ENCODE results near the gene OR2V2.
"Not testable (repeated sequence)": the region's sequence is repeated elsewhere in the genome, so short reads cannot be mapped to it uniquely, and the experiment has no call there.

The OR2V2 gene

DNA sequence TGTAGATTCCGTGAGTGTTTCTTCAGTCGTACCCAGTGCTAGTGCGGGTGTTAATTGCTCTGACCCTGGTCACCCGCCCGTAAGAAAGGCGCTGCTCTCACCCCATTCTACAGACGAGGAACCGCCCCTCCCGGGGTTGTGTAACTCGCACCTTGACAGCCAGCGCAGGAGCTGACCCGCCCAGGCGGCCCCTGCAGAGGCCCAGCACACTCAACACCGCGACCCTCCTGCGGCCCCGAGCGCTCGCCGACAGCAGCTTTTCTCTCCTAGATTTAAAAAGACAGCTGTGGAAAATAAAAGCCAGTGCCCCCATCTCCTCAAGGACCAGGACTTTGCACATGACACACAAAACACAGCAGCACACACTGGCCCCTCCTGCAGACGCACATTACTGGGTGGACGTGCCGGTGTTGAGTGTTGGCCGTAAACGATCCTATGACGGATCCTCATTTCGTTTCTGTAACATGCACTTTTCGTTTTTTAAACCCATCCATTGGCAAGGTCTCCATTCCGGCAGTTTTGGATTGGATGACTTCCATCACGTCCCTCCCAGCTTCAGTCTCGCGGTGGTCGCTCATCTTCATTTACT is 22.9 kb downstream of the OR2V2 start:
- no peak for DNase-seq

DNA sequence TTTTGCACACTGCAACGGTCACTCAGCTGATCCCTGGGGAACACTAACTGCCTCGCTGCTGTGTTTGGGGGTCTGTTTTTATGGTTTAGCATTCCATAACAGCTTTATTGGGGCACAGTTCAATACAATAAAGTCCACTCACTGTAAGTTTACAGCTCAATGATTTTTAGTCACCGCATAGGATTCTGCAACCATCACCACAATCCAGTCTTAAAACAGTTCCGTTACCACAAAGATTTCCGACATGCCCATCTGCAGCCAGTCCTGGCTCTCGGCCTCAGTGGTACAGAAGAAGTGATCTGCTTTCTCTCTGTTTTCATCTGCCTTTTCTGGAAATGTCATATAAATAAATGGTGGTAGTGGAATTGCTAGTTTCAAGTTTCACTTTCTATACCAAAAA is 23.6 kb downstream of the OR2V2 start:
- DNase-seq = no peak

DNA sequence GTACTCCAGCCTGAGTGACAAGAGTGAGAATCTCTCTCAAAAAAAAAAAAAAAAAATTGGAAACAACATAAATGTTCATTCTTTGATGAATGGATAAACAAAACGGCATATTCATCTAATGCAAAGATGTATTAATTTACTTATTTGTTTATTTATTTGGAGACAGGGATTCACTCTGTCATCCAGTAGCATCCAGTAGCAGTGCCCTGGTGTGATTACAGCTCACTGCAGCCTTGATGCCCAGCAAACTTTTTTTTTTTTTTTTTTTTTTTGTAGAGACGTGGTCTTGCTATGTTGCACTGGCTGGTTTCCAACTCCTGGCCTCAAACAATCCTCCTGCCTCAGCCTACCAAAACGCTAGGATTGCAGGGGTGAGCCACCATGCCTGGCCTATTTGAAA is 24.4 kb downstream of the OR2V2 start:
- DNase-seq = no peak

DNA sequence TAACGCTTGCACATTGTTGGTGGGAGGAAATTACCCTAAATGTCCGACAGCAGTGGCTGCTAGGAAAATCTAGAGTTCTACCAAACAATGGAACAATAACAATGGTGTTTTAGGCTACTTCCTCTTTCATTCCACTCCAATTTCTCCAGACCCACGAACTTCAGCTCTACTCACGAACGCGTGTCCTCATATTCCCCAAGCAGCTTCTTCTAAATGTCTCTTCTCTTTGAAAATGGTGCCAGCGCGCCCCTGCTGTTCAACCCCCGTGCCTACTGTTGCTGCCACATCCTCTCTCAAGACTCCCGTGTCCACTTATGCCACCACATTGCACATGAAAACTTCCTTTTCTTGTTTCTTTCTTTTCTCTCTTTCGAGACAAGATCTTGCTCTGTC is 25.6 kb downstream of the OR2V2 start:
- DNase-seq = peak in 1 of 2 donors; percentile 75

DNA sequence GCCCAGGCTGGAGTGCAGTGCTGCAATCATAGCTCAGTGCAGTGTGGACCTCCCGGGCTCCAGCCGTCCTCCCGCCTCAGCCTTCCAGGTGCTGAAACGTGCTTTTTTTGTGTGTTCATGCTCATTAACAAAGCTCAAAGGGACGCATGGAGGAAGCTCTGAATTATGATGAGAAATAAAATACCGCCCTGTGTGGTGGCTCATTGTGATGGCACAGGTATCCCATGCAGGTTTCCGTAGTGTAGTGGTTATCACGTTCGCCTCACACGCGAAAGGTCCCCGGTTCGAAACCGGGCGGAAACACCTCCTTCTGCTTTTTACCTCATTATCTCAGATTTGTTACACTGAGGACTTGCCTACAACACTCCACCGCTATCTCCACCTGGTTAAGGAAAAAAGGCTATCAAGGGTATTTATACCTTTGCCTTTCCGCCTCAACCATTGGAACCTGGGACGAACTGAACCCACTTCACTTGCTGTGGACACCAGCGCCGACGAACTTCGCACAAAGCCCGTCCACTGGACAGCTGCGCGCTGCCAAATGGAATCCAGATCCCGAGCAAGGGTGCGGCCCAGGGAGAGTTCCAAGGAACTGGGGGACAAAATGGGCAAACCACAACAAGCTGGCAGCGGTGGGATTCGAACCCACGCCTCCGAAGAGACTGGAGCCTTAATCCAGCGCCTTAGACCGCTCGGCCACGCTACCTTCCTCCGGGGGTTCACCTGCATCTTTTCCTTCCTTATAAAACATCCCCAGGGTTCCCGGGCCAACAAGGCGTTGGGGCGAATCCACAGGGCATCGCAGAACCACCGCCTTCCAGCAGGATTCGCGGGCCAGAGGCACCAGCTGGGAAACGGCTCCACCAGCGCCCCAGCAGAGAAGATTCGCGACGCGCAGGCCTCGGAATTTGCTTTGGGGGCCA is 26.3 kb downstream of the OR2V2 start:
- DNase-seq = peak; percentile 67 to 75

DNA sequence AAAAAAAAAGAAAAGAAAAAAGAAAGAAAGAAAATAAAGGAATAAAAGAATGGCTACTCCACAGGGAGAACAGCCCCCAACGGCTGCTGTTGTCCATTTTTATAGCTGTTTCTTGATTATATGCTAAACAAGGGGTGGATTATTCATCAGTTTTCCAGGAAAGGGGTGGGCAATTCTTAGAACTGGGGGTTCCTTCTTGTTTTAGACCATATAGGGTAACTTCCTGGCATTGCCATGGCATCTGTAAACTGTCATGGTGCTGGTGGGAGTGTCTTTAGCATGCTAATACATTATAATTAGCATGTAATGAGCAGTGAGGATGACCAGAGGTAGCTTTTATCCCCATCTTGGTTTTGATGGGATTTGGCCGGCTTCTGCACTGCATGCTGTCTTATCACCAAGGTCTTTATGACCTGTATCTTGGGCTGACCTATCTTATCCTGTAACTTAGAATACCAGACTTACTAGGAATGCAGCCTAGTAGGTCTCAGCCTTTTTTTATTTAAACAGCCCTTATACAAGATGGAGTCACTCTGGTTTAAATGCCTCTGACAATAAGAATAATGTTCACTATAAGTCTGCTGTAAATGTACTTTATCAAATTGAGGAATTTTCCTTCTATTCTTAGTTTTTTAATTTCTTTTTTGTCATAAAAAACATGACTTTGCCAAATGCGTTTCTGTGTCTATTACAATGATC is 29.0 kb downstream of the OR2V2 start:
- DNase-seq = no peak

DNA sequence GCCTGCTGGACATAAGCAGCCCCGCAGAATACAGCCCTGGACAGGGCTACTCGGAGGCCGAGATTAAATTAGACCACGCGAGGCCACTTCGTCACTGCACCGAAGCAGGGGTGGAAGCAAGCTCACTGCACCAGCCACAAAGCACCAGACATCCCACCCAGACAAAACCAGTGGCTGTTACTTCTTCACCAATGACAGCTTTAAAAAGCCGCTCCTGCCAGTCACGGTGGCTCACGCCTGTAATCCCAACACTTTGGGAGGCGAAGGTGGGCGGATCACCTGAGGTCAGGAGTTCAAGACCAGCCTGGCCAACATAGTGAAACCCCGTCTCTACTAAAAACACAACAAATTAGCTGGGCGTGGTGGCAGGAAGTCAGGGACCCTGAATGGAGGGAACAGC is 30.2 kb downstream of the OR2V2 start:
- not testable (repeated sequence) for DNase-seq

DNA sequence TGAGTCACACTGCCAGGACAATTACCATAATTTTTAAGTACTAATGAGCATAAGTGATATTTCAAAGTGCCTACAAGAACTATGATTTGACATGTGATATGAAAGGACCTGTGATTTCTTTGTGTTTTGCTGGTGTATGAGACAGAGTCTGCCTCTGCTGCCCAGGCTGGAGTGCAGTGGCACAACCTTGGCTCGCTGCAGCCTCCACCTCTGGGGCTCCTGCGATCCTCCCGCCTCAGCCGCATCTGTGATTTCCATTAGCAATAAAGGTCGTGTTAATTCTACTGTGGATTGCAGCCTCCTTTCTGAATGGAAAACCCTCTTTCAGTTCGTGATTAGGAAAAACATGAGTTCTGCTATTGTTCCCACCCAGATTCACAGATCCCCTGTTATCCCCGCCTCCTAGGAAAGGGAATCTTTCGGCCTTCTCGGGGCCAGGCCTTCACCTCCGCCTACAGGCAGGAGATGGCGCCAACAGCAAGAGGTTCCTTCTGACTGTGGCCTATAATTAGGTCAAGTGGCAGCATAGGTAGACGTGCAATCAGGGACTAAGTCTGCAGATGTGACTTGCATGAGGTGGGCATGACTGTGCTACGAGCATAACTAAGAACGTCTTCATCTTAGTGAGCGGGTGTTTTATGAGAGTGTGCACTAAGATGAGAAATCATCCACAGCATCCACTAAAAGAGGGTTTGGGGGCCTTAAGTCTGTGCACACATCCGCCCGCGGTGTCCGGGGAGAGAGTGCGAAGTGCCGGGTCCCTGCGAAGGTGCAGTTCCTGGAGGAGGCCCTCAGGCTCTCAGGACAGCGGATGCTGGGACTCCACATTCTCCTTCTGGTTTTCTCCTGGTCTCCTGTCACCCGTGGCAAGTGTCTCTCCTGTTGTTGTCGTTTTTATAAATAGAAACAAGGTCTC is 34.5 kb downstream of the OR2V2 start:
- DNase-seq = no peak

DNA sequence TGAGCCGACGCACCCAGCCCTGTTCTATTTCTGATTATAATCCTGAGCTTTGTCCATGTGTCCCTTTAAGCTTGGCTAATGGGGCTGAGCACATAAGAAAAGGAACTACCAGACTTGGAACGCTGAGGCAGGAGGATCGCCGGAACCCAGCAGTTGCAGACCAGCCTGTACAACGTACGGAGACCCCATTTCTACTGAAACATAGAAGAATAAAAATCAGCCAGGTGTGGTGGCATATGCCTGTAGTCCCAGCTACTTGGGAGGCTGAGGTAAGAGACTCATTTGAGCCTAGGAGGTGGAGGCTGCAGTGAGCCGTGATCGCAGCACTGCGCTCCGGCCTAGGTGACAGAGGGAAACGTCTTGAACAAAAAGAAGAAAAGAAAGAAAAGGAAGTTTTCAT is 35.3 kb downstream of the OR2V2 start:
- no peak for DNase-seq

DNA sequence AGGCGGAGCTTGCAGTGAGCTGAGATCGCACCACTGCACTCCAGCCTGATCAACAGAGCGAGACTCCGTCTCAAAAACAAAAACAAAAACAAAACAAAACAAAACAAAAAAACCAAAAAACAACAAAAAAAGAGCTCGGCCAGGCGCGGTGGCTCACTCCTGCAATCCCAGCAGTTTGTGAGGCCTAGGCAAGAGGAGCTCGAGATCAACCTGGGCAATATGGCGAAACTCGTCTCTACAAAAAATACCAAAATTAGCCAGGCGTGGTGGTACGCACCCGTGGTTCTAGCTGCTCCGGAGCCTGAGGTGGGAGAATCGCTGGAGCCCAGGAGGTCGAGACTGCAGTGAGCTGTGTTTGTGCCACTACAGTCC is 37.4 kb downstream of the OR2V2 start:
- DNase-seq = no peak

DNA sequence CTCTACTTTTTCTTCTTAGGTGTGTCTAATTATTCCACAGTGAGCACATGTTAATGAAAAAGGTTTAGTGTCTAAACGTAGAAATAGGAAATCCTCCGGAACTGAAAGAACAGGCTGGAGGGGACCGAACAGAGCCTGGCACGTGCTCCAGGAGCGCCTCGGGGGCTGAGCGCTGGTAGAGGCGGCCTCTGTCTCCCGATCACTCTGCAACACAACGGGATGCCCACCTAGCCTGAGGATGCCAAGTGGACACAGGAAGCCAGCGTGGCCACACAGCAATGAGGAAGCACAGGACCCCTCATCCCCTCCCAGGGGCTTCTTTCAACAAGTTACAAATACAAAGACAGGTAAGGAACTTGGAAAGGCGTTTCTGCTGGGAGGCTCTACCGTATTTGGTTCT is 38.2 kb downstream of the OR2V2 start:
- DNase-seq = no peak

DNA sequence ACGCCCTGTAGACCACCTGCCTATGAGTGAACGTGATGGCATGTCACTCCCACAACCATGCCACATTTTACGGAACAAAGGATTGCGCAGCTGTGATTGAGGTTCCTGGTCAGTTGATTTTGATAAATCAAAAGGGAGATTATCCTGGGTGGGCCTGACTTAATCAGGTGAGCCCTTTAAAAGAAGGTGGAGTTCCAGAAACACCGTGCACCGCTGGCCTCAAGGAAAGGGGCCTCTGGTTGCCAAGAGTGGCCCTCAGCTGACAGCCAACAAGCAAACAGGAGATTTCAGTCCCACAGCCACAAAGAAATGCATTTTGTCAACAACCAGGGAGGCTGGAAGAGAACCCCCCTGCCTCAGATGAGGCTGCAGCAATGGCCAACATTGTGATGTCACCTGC is 38.6 kb downstream of the OR2V2 start:
- no peak for DNase-seq

DNA sequence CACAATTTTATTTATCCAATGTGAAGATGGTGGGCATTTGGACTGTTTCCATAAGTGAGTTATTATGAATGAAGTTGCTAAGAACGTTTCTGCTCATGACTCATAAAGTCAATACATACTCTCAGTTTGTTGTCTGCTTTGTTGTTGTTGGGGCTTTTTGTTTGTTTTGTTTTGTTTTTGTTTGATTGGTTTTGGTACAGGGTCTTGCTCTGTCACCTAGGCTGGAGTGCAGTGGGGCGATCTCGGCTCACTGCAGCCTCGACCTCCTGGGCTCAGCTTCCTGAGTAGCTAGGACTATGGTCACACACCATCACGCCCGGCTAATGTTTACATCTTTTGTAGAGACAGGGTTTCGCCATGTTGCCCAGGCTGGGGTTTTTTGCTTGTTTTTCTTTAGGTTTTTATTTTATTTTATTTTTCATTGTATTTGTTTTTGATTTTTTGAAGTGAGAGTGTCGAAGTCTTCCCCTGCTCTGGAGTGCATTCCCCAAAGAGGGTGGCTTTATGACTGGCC is 39.7 kb downstream of the OR2V2 start:
- no peak for DNase-seq

DNA sequence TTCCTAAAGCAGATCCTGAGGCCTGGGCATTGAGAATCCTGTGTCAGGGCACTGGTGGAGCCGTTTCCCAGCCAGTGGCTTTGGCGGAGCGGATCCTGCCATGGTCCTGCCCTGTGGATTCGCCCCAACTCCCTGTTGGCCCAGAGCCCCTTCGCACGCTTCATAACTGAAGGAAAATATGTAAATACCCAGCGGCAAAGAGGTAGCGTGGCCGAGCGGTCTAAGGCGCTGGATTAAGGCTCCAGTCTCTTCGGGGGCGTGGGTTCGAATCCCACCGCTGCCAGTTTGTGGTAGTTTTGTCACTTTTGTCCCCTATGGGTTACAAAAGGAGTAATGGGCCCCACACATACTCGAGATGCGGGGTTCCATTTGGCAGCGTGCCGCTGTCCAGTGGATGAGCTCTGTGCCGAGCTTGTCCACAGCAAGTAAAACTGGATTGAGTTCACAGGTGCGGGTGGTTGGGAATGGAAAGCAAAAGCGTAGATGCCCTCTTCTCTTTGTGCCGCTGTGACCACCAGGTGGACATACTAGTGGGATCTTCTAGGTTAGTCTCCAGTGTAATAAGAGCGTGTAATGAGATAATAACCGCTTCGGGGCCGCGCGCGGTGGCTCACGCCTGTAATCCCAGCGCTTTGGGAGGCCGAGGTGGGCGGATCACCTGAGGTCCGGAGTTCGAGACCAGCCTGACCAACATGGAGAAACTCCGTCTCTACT is 40.3 kb downstream of the OR2V2 start:
- DNase-seq = peak; percentile 72 to 73

DNA sequence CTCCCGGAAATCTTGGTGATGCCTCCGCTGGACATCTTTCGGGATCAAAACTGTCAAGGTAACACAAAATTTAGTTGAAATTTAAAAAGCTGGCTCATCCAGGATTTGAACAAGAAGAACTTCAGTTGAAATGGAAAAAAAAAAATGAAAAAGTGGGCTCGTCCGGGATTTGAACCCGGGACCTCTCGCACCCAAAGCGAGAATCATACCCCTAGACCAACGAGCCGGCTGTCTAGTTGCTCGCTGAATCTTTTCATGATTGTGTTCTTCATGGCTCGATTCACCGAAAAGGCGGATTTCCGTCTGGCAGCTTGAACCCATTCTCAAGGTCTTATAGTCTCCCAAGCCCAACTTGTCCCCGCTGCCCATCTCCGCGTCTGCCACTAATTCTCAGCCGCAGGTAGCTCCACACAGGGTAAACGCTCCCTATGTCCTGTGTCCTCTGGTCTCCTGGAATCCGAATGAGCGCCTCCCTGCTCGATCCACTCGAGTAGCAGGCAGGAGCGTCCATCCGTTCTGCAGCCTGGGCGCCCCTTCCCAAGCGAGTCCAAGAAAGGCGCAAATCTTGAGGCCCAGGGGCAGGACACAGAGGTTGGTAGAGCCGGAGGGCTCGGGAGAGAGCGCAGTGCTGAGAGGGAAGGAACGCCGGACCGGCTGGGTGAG is 41.4 kb downstream of the OR2V2 start:
- DNase-seq = peak; percentile 83 to 86

DNA sequence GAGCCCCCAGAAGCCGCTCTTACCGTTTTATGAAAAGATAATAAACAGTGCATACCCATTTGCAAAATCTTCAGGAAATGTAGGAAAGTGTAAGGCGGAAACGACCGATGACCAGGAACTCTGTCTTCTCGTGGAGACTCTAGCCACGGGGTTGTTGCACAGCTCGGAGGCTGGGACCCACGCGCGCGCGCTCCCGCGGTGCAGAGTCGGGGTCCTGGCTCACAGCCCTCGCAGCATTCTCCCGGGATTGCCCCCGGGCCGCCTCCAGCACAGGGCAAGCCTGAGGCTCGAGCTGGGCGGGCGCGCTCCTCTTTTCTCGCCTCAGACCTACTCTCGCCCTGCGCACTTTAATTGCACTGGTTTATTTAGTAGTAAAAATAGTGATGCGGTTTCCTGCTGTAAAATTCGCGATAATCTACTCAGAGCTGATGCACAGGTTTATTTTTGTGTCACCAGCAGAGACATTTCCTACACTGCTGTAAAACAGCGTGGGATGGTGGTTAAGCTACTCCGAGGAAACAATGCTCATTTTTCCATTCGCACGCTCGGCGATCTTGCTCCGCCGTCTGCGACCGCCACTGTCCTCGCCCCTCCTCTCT is 42.1 kb downstream of the OR2V2 start:
- peak; percentile 49 to 58 for DNase-seq

DNA sequence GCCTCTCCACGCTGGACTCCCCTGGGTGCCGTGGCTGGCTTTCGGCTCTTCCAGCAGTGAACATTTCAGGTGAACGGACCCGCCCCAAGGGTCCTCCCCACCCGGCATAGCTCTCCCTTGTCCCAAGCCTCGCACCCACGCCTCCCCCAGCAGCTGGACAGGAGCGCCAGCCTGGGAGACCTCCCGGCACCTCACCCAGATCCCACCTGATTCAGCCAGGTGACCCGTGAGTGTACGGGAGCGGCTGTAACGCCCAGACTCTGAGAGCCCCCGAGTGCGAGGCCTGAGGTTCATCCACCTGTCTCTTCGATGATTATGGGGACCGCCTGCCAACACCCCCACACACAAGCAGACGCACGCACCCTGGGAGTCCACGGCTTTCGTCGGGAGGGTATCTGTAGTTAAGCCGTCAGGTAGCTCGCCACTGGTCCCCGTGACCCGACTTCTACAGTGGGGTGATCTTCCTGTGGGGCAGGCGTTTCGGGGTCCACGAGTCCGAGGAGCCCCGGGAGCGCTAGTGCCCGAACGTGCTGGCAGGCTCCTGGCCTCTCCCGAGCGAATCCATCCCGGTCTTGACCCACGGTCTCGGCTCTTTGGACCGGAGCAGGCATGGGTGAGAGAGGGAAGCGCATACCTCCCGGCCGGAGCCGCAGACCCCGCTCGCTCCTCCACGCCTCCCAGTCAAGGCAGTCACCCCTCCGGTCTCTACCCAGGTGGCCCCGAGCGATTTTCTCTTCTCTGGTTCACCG is 42.8 kb downstream of the OR2V2 start:
- DNase-seq = no peak

DNA sequence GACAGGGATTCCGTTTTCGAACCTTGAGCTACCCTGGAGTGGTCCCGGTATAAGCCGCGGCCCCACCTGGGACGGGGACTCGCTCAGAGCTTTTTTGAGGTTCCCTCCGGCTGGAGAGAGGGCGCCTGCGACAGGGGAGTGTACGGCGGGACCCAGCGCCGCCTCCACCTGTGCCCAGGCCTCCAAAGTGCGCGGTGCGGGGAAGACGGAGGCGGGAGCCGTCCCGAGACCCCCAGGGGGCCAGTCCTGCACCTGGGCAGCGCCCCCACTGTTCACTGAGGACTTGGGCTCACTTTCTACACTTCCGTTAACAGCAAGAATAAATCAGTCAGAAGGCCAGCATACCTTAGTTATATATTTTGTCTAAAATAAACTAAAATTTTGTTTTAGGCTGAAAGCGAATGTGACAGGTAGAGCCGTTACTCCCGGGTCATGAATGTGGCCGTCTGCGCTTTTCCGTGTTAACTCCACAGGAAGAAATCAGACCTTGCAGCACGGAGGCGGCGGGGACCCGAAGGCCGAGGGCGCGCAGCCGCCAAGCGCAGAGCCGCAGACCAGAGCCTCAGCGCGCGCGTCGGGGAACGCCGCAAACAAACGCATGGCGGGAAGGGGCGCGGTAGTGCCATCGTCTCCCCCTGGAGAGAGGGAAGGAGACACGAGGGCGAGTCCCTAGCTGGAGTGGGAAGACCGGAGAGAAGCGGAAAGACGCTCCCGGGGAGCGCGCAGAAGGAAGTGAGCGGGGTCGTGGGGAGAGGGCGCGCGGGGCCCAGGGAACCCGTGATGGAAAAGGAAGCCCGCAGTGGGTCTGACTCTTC is 43.5 kb downstream of the OR2V2 start:
- peak in 1 of 2 donors; percentile 51 for DNase-seq

Data from stimulated activated CD4-positive, alpha-beta T cell treated with anti-CD3 and anti-CD28 coated beads, Interleukin-2, amount 100 ng/mL, for 48 hours (primary cell).